ENCODE results near the gene IPCEF1.

The IPCEF1 gene, protein sequence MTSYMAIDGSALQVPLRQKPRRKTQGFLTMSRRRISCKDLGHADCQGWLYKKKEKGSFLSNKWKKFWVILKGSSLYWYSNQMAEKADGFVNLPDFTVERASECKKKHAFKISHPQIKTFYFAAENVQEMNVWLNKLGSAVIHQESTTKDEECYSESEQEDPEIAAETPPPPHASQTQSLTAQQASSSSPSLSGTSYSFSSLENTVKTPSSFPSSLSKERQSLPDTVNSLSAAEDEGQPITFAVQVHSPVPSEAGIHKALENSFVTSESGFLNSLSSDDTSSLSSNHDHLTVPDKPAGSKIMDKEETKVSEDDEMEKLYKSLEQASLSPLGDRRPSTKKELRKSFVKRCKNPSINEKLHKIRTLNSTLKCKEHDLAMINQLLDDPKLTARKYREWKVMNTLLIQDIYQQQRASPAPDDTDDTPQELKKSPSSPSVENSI

GRCh38 chr6:154356690-154357089 lies at the start of gene IPCEF1:
Gene IPCEF1, minus strand, starts transcription at chr6:154356803. Its CDS starts 90,856 bp downstream, at chr6:154265947.
- no peak for DNase-seq

GRCh38 chr6:154406301-154406700 lies 49.7 kb upstream of the IPCEF1 start:
- no peak for DNase-seq

DNA sequence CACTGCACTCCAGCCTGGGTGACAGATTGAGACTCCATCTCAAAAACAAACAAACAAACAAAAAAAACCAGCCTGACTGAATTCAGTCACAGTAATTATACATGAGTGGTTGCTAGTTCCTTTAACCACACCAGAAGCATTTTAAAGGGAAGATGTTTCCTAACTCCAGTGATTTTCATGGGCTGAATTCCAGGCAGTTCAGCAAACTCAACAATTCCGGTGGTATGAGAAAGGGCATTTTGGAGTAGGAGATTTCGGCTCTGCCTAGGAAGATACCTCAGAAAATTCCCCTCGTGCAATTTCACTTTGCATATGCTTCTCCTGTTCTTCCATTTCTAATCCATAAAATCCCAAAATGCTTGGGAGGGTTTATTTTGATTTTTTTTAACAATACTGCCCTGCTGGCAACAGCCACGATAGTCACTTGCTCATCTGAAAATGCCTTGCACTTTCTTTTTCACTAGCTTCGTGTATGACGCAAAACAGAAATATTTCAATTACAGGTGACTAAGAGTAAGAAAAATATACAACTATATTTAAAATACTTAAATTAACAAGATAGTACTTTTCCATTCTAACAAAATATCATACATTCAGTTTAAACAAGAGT lies 48.3 kb upstream of the IPCEF1 start:
- DNase-seq = no peak

DNA sequence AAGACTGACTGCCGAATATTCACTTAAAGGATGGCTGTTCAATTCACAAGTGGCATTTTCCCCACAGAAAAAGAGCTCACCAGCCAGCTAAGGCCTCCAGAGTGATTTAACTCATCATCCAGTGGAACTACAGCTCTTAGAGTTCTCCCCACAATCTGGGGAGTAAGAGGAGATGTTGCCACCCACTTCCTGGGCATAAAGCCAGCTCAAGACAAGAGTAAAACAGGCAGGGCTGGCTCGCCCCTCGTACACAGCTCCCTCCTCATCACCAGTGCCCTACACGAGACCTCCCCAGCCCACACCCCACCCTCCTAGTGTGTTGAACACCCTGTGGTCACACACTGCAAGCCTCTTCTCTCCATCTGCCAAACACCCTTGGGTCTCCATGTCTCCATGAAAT lies 47.2 kb upstream of the IPCEF1 start:
- DNase-seq = no peak

- DNase-seq = no peak
Observed at GRCh38 chr6:154402081-154402780, 45.6 kb upstream of the IPCEF1 start.

GRCh38 chr6:154399097-154399496 lies 42.5 kb upstream of the IPCEF1 start:
- no peak for DNase-seq

- DNase-seq = no peak
Observed at GRCh38 chr6:154397491-154398195, 41.0 kb upstream of the IPCEF1 start.

DNA sequence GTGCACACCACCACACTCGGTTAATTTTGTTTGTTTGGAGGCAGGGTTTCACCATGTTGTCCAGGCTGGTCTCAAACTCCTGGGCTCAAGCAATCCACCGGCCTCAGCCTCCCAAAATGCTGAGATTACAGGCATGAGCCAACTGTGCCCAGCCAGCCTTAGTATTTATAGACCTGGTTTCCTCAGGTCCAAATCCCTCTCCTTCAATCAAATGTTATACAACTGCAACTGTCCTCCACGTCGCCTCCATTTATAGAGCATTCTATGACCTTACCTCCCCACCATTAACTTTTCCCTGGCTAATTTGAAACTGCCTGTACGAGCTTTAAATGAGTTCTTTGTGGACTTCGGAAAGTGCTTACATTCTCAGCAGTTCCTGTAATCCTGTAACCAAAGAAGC lies 39.3 kb upstream of the IPCEF1 start:
- no peak for DNase-seq

DNA sequence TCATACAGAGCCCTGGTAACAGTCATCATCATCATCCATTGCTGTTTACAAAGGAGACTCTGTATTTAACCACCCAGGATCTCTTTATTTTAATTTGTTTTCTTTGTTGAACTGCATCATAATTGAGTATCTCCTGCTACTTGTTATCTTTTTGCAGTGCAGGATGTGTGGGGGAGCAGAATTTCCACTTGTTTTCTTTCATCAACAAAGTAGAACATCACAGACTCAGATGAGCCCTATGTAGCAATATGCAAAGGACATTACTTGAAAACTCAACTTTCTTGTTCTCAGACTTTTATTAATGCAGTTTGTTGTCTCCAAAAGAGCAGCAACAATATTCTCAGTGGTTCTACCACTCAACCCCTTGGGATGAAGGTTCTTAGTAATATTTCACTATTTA lies 38.7 kb upstream of the IPCEF1 start:
- DNase-seq = no peak

GRCh38 chr6:154394571-154394970 lies 38.0 kb upstream of the IPCEF1 start:
- no peak for DNase-seq

- no peak for DNase-seq
Observed at GRCh38 chr6:154390034-154390433, 33.4 kb upstream of the IPCEF1 start.

- DNase-seq = no peak
Observed at GRCh38 chr6:154388803-154389202, 32.2 kb upstream of the IPCEF1 start.

DNA sequence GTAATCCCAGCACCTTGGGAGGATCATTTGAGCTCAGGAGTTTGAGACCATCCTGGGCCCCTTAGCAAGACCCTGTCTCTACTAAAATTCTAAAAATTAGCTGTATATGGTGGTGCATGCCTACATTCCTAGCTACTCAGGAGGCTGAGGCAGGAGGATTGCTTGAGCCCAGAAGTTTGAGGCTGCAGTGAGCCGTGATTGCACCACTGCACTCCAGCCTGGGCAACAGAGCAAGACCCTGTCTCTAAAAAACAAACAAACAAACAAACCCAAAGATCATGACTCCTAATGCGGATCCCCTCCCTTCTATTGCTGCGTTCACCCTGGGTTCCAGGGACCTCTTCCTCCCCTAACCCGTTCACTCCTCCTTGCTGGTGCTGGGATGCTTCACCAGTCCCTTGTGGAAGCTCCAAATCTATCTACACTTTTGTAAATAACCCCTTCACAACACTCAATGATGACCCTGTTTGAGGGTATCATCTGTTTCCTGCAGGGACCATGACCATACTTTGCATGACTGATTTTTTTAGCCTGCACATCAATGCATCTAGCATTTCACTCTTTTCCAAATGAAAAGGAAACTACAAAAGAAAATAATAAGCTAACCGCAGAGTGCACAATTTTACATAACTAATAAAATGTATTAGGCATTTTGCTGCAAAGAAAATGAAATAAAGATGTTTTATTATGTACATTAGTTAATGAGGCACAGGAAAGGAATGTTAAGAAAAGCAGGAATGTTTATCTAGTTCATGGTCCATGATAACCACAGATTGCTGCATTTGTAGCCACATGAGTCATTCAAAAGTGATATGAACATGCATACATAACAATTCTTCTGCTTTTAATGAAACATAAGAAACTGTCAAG lies 30.5 kb upstream of the IPCEF1 start:
- DNase-seq = no peak

- DNase-seq = no peak
Observed at GRCh38 chr6:154384191-154384590, 27.6 kb upstream of the IPCEF1 start.

GRCh38 chr6:154383273-154383672 lies 26.7 kb upstream of the IPCEF1 start:
- DNase-seq = no peak

- no peak for DNase-seq
Observed at GRCh38 chr6:154382740-154383139, 26.1 kb upstream of the IPCEF1 start.

- DNase-seq = no peak
Observed at GRCh38 chr6:154381548-154381947, 24.9 kb upstream of the IPCEF1 start.

DNA sequence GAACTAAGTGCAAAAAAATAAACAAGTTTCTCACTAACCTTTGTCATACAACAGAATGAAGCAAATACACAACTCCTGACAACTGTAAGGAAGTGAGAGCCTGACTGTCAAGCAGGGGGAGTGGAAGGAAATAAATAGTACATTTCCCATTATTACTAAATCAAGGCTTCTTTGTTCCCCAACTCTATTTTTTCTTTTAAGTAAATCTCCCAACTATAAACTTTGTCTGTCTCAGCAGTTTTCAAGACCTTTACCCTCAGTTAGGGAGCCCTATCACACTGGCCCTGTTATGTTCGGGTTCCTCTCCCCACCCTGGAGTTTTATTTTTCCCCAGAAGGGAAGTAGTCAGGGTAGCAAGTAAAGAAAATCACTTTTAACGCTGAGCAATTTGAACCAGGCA lies 24.1 kb upstream of the IPCEF1 start:
- DNase-seq = no peak

- no peak for DNase-seq
Observed at GRCh38 chr6:154379585-154379984, 23.0 kb upstream of the IPCEF1 start.

GRCh38 chr6:154378518-154378917 lies 21.9 kb upstream of the IPCEF1 start:
- no peak for DNase-seq

- no peak for DNase-seq
Observed at GRCh38 chr6:154377726-154378125, 21.1 kb upstream of the IPCEF1 start.

DNA sequence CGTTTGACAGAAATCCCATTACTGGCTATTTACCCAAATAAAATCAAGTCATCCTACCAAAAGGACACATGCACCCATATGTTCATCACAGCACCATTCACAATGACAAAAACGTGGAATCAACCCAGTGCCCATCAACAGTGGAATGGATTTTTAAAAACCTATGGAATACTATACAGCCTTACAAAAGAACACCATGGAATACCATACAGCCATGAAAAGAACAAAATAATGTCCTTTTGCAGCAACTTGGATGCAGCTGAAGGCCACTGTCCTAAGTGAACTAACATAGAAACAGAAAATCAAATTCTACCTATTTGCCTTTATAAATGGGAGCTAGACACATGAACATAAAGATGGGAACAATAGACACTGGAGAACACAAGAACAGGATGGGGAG lies 17.4 kb upstream of the IPCEF1 start:
- no peak for DNase-seq

Measured in NCI-H748 treated with DMSO at 0.1 percent for 48 hours (cell line).